GM18499 (cell line): ENCODE data around the gene FRG2C.
"Not testable (repeated sequence)": the region's sequence is repeated elsewhere in the genome, so short reads cannot be mapped to it uniquely, and the experiment has no call there.

Experiments used
- ATAC-seq: cut with Tn5 transposase; IDR thresholded peaks from one replicate; pipeline ENCODE4 v1.9.1; 2021; ENCODE audit warnings: moderate number of reproducible peaks; ENCODE audit not compliant: insufficient read depth, unreplicated experiment

Gene FRG2C

DNA sequence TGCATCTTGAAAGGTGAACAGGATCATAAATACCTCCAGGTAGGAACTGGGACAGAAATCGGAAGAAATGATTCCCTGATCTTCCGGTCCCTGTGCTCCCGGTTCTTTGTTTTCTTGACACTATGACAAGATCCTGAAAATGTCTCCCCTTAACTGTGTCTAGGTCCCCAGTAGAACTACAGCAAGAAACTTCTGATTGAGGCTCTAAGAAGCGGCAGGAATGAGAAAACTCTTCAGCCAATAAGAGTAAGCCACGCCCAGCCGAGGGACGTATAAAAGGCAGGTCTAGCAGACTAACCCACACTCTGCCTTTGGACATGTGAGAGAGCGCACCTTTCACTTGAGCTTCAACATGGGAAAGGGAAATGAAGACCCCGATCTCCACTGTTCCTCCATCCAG is at the start of gene FRG2C:
FRG2C (plus strand) TSS at position 301 of the 400 bp plus-strand sequence; CDS start at position 353, 52 bp downstream.
- ATAC-seq, result not testable (repeated sequence)

GRCh38 chr3:75618666-75619305 is 45.3 kb upstream of the FRG2C start:
- ATAC-seq, result not testable (repeated sequence)

DNA sequence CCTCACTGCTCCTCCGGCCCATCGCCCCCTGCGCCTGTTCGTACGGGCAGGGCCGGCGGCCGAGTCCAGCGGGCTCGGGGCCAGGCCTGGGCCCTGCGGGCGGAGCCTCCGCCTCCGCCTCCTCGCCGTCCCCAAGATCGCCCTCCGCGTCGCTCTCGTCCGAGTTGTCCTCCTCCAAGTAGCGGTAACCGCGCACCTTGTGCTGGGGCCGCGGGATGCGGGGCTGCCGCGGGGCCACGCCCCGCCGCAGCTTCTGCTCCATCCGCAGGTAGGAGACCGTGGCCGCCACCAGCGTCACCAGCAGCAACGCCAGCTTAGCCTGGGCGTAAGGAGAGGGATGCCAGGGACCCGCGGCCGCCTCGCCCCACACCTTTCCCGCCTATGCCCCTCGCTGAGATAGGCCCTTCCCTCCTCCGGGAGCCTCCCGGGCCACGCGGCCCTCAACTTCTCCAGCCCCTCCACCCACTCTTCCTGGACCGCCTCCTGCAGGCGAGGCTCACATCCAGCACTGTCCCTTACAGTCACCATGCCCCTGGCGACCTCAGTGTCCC is 44.6 kb upstream of the FRG2C start:
- not testable (repeated sequence) for ATAC-seq

DNA sequence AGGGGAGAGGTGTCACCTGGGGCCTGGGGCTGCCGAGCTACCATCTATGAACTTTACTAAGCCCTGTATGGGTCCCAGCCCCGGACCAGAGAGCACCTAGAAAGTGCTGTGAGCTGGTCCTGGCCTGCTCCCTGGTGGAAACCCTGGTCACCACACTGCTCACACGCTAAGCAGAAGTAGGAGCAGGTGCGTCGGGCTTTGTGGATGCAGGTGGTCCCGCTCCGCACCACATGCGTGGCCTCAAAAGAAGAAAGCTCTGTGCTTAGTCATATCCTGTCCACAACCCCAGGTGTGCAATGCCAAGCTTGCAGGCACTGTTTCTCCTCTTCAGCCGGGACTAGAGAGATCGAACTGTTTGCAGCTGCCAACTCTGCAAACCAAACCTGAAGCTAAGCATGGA is 42.4 kb upstream of the FRG2C start:
- ATAC-seq, result not testable (repeated sequence)

GRCh38 chr3:75623656-75624055 is 40.5 kb upstream of the FRG2C start:
- ATAC-seq, result not testable (repeated sequence)

DNA sequence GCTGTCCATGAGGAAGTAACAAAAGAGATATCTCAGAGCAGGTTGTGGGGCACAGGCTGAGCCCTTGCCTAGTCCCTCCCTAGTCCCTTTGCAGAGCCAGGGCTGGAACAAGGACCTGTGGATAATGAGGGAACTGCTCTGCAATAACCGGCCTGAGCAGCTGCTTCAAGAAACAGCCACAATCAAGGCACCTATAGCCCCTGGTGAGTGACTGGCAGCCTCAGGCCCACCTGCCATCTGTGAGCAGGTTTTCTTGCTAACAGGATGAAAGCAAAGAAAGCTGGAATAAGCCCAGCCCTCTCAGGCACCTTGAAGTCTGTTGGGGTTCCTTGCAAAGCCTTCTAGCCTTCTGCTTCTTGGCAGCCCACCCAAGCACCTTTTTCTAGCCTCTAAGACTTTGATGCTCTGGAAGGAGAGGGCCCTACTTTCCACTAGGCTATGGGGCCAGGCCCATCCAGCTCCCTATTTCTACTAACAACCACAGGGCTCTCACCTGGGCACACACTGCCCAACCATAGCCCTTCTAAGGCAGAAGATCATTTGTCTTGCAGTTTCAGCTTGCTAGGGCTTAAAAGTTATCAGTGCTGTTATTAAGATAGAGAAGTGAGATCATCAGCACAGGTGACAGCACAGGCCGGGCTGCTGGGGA is 33.1 kb upstream of the FRG2C start:
- ATAC-seq, result not testable (repeated sequence)

DNA sequence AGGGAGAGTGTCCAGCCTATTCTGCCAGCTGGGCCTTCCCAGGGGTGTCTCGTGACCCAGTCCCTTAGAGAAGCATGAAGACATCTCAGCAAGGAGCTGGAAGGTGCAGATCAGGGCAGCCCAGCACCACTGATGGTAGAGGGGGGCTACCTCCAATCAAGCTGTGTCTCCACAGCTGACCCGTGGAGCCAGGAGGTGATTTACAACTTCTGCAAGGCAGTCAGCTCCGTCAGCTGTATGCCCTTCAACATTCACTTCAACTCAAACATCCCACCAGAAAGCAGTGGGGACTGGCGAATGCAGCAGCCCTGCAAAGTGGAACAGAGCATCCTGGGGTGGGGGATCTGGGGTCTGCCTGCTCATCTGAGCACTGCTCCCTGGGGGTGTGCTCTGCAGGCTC is 32.6 kb upstream of the FRG2C start:
- no peak for ATAC-seq

DNA sequence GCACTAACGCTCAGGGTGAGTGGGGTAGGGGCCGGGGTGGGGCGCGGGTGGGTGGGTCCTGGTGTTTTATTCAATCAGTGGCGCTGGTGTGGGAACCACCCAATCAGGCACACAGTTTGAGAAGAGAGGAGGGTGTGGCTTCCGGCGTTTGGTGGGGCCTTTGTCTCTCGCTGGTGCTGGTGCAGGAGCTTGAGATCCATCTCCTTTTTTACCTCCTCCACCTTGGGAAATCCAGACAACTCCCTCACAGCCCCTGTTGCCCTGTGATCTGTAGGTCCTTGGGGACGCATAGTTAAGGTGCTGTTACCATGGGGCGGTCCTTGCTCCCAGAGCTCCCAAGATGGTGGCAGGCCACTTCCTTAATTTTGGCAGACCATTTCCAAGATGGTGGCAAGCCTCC is 25.2 kb upstream of the FRG2C start:
- not testable (repeated sequence) for ATAC-seq

- ATAC-seq, result not testable (repeated sequence)
These were observed 23.0 kb upstream of the FRG2C start for GRCh38 chr3:75641107-75641517.

- ATAC-seq, result not testable (repeated sequence)
These were observed 20.9 kb upstream of the FRG2C start for GRCh38 chr3:75643031-75643800.

DNA sequence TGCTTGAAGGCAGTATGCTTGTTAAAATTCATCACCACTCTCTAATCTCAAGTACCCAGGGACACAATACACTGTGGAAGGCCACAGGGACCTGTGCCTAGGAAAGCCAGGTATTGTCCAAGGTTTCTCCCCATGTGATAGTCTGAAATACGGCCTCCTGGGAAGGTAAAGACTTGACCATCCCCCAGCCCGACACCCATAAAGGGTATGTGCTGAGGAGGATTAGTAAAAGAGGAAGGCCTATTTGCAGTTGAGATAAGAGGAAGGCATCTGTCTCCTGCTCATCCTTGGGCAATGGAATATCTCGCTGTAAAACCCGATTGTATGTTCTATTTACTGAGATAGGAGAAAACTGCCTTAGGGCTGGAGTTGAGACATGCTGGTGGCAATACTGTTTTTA is 18.6 kb upstream of the FRG2C start:
- ATAC-seq, result not testable (repeated sequence)

- ATAC-seq, result no peak
These were observed 13.9 kb upstream of the FRG2C start for GRCh38 chr3:75650191-75650590.

DNA sequence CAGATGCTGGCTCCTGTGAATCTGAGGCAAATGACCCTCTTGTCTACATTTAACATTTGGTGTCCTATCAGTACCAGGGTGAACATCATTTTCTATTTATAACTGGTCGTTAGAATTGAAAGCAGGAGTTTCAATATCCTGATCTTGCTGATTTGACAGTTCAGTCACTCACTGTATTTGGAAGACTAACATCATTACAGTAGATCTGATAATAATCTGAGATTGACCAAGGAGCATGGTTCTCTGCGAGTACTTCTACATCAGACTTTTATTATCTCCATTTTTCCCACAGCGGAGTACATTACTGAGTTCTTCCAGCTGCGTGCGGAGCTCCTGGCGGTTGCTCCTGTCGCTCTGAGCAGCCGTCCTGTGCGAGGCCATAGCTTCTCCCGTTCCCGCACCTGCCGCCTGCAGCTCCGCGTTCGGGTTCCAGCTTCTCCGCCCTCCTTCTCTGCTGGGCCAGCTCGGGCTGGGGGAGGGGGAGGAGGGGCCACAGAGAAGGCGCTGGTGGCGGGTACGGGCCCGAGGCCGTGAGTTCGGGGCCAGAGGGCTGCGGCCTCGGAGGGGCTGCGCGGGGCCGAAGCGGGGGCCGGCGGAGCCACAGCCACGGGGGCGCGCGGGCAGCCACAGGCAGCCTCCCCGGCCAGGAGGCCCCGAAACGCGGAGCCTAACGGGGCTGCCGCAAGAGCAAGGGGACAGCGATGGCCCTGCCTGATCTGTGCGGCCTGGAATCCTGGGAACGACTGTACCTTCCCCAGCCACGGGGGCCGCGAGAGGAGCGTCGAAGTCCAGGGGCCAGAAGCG is 8.8 kb upstream of the FRG2C start:
- ATAC-seq, result not testable (repeated sequence)

DNA sequence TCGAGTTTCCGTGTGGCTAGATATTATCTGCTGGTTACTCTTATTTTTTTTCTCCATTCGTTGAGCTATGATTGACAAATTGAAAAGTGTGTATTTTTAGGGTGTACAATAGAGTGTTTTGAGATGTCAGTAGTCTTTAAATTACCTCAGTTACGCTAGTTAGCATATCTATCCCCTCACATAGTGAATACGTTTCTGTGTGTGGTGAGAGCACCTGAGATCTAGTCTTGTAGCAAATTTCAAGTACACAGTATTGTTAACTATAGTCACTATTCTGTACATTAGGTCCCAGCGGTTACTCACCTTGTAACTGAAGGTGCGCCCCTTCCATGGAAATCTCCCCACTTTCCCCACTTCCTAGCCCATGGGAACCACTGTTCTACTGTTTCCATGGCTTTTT is 8.2 kb upstream of the FRG2C start:
- not testable (repeated sequence) for ATAC-seq

- ATAC-seq, result not testable (repeated sequence)
These were observed 5.6 kb upstream of the FRG2C start for GRCh38 chr3:75658411-75659107.

GRCh38 chr3:75659108-75659433 is 5.1 kb upstream of the FRG2C start:
- not testable (repeated sequence) for ATAC-seq

GRCh38 chr3:75665626-75666025 is 1.5 kb downstream of the FRG2C start:
- not testable (repeated sequence) for ATAC-seq

GRCh38 chr3:75667757-75668701 is 3.9 kb downstream of the FRG2C start:
- not testable (repeated sequence) for ATAC-seq
